SK-N-SH (cell line): ENCODE results near the gene ZNF579. TPM values are rescaled to one million over a fixed set of nuclear protein-coding genes. Genes with fewer than 3 reads are reported as not detected.

Experiments
- CTCF ChIA-PET: fragments of 300-600, 350-600 bp; formaldehyde crosslinking; extraction: SDS; loops from one replicate; lab custom pipeline; 2021; lab: Yijun Ruan, JAX
- POLR2A ChIA-PET: fragments of 350-600 bp; sonication (Branson Sonifier 250); formaldehyde crosslinking; extraction: SDS; loops from one replicate; lab custom pipeline; 2020; ENCODE audit warnings: antibody characterized with exemption, inconsistent platforms; lab: Yijun Ruan, JAX
- DNase-seq: peaks from one replicate; pipeline ENCODE4 v3.0.0; 2012
- H2AFZ ChIP-seq: fragments of 200-600 bp; sonication (generic); 2 replicates; pipeline ENCODE4 v1.8.1; 2016; ENCODE audit warnings: antibody characterized with exemption, mild to moderate bottlenecking, low read depth
- H3F3A ChIP-seq: fragments of 200-600 bp; sonication (generic); replicated peaks from 2 replicates; pipeline ENCODE3; 2016; ENCODE audit warnings: antibody characterized with exemption, mild to moderate bottlenecking; ENCODE audit not compliant: insufficient read depth
- H3K27ac ChIP-seq, 2 experiments: fragments of 200-500 bp in 1 of 2; fragments of 200-600 bp in 1 of 2; sonication (Bioruptor generic) in 1 of 2; sonication (generic), shearing (Covaris generic) in 1 of 2; 2 replicates each; pipeline versions ENCODE4 v1.5.1 to v1.6.1; 2014 to 2016; ENCODE audit warnings: low read depth in 2 of 2, inconsistent platforms in 1 of 2, low read length in 1 of 2, mild to moderate bottlenecking in 1 of 2, mixed read lengths in 1 of 2
- H3K27me3 ChIP-seq: fragments of 200-600 bp; sonication (generic), shearing (Covaris generic); 2 replicates; pipeline ENCODE4 v1.6.1; 2016; ENCODE audit warnings: mixed run types; ENCODE audit not compliant: insufficient read depth
- H3K36me3 ChIP-seq, 2 experiments: fragments of 200-500 bp in 1 of 2; fragments of 200-600 bp in 1 of 2; sonication (Bioruptor generic) in 1 of 2; sonication (generic) in 1 of 2; replicated peaks in 1 of 2; 2 replicates each; pipeline versions ENCODE3 to v1.5.1; 2014 to 2016; ENCODE audit warnings: low read length in 1 of 2, mild to moderate bottlenecking in 1 of 2; ENCODE audit not compliant: insufficient read depth in 2 of 2, control insufficient read depth in 1 of 2
- H3K4me1 ChIP-seq, 2 experiments: fragments of 200-500 bp in 1 of 2; fragments of 200-600 bp in 1 of 2; sonication (Bioruptor generic) in 1 of 2; sonication (generic), shearing (Covaris generic) in 1 of 2; 2 replicates each; pipeline versions ENCODE4 v1.5.1 to v1.6.1; 2014 to 2016; ENCODE audit warnings: low read depth in 1 of 2, low read length in 1 of 2, mixed run types in 1 of 2; ENCODE audit not compliant: insufficient read depth in 2 of 2, control insufficient read depth in 1 of 2
- H3K4me2 ChIP-seq: fragments of 200-600 bp; sonication (generic), shearing (Covaris generic); 2 replicates; pipeline ENCODE4 v1.6.1; 2017; ENCODE audit warnings: mixed run types
- H3K4me3 ChIP-seq, 2 experiments: fragments of 200-500 bp in 1 of 2; fragments of 200-600 bp in 1 of 2; sonication (Bioruptor generic) in 1 of 2; sonication (generic), shearing (Covaris generic) in 1 of 2; 2 replicates each; pipeline versions ENCODE4 v1.5.1 to v1.8.1; 2014 to 2016; ENCODE audit warnings: low read depth in 2 of 2, inconsistent platforms in 1 of 2, low read length in 1 of 2, mild to moderate bottlenecking in 1 of 2, mixed read lengths in 1 of 2, moderate library complexity in 1 of 2
- H3K79me2 ChIP-seq: fragments of 200-600 bp; sonication (generic); 2 replicates; pipeline ENCODE4 v1.8.1; 2017; ENCODE audit warnings: mild to moderate bottlenecking; ENCODE audit not compliant: insufficient read depth
- H3K9ac ChIP-seq: fragments of 200-600 bp; sonication (generic); 2 replicates; pipeline ENCODE4 v1.6.1; 2017; ENCODE audit warnings: mixed run types
- H3K9me2 ChIP-seq: fragments of 200-600 bp; sonication (generic); 2 replicates; pipeline ENCODE4 v1.6.1; 2017; ENCODE audit warnings: mixed run types
- H3K9me3 ChIP-seq: fragments of 200-600 bp; sonication (generic); 2 replicates; pipeline ENCODE4 v1.6.1; 2017; ENCODE audit warnings: mixed run types, mild to moderate bottlenecking, moderate library complexity
- H4K20me1 ChIP-seq: fragments of 200-600 bp; sonication (generic); 2 replicates; pipeline ENCODE4 v1.6.1; 2017; ENCODE audit warnings: mild to moderate bottlenecking, mixed run types; ENCODE audit not compliant: insufficient read depth
- ELF1 ChIP-seq: IDR thresholded peaks from 2 replicates; pipeline ENCODE4 v1.4.0; 2012
- FOXJ3 ChIP-seq: sonication (generic); formaldehyde crosslinking; IDR thresholded peaks from 2 replicates; pipeline ENCODE4 v1.5.1; 2020; ENCODE audit warnings: mild to moderate bottlenecking, missing genetic modification reagents
- JUND ChIP-seq: IDR thresholded peaks from 2 replicates; pipeline ENCODE4 v1.4.0; 2012
- MEF2A ChIP-seq: IDR thresholded peaks from 2 replicates; pipeline ENCODE4 v1.4.0; 2012; ENCODE audit warnings: low read depth, borderline replicate concordance
- MXI1 ChIP-seq: IDR thresholded peaks from 2 replicates; pipeline ENCODE4 v1.6.1; 2012; ENCODE audit warnings: mild to moderate bottlenecking, low read depth, low read length, improper control_type of control experiment
- NFIC ChIP-seq: IDR thresholded peaks from 2 replicates; pipeline ENCODE4 v1.4.0; 2012; ENCODE audit warnings: borderline replicate concordance
- NRF1 ChIP-seq: IDR thresholded peaks from 2 replicates; pipeline ENCODE4 v1.6.1; 2012; ENCODE audit warnings: low read depth, mild to moderate bottlenecking, low read length
- POLR2AphosphoS5 ChIP-seq: IDR thresholded peaks from 2 replicates; pipeline ENCODE4 v1.6.1; 2012; ENCODE audit warnings: low read depth, low read length
- RCOR1 ChIP-seq: fragments of 150-350 bp; IDR thresholded peaks from 2 replicates; pipeline ENCODE4 v1.6.1; 2017; ENCODE audit warnings: antibody characterized with exemption, low read length
- TEAD4 ChIP-seq: IDR thresholded peaks from 2 replicates; pipeline ENCODE4 v1.4.0; 2012; ENCODE audit warnings: mild to moderate bottlenecking, borderline replicate concordance; ENCODE audit not compliant: insufficient read depth
- YY1 ChIP-seq: IDR thresholded peaks from 2 replicates; pipeline ENCODE4 v1.4.0; 2012; ENCODE audit warnings: low read depth, mild to moderate bottlenecking
- WGBS: methylation state at CpG from one replicate; pipeline ENCODE4 v1.1.6; 2017; ENCODE audit warnings: low lambda C conversion rate; 5-methylcytosine and 5-hydroxymethylcytosine counted together
- polyA plus RNA-seq, 3 experiments: library from polyadenylated mRNA; depleted of rRNA; stranded (reverse); fragments of >200 nt; gene quantifications; 2 replicates each; pipeline ENCODE4 v1.2.3, GENCODE V29; 2012
- TF ChIP-seq, protein P1 (sequence below): fragments of 200-600 bp; sonication (generic); IDR thresholded peaks from 2 replicates; pipeline ENCODE4 v1.6.1; 2017; ENCODE audit warnings: antibody characterized with exemption, mild to moderate bottlenecking, moderate library complexity
- TF ChIP-seq, protein P2 (sequence below): fragments of 150-350 bp; IDR thresholded peaks from 2 replicates; pipeline ENCODE4 v1.6.1; 2017; ENCODE audit warnings: antibody characterized with exemption, low read length, low read depth, borderline replicate concordance
- TF ChIP-seq, protein P3 (sequence below): IDR thresholded peaks from 2 replicates; pipeline ENCODE4 v1.4.0; 2012; ENCODE audit warnings: low read depth, borderline replicate concordance
- TF ChIP-seq, protein P4 (sequence below): IDR thresholded peaks from 2 replicates; pipeline ENCODE4; 2012
- TF ChIP-seq, protein P5 (sequence below): fragments of 150-350 bp; IDR thresholded peaks from 2 replicates; pipeline ENCODE4 v1.6.1; 2016; ENCODE audit warnings: mild to moderate bottlenecking, low read depth, low read length

Gene ZNF579
- polyA plus RNA-seq, 1 of the 3 experiments (the other 2 are of a cell fraction) = 5.9 TPM

DNA sequence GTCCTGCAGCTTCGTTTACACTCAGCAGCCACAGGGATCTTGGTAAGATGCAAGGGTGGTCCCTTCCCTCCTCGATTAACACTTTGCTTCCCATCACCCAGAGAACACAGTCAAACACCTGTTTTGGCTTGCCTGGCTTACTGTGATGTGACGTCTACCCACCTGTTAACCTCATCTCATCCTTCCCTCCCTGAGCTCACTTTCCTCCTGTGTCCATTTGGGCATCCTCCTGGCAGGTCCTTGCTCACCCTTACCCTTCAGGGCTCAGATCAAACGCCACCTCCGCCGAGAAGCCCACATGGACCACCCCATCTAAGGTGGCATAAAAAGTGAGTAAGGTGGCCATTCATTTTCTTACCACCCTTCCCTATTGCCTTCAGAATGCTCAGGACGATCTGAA lies 9.5 kb upstream of the ZNF579 start:
- peaks cover 12% of the 10 kb centered on the region for H3F3A ChIP-seq
- POLR2A ChIA-PET = no interaction called here
- CTCF ChIA-PET = interaction anchor here (1.1 kb wide), 1 partner anchor 41 kb away, joined by 3 read pairs; no protein-coding TSS in a partner anchor
- H3K4me2 ChIP-seq = no peak overlapping the region
- no peaks in the 10 kb centered on the region for H3K9me2 ChIP-seq
- H3K36me3 ChIP-seq = peaks cover 7 to 15% of the 10 kb centered on the region in 2 experiments
- H3K27ac ChIP-seq = no peak overlapping the region
- TF ChIP-seq MXI1 (no peak), RCOR1 (no peak)
- H3K79me2 ChIP-seq = no peaks in the 10 kb centered on the region
- no peaks in the 10 kb centered on the region for H4K20me1 ChIP-seq
- H3K9ac ChIP-seq = no peak overlapping the region
- H3K4me1 ChIP-seq = peaks cover 13 to 15% of the 10 kb centered on the region in 2 experiments; a peak in 2 of 4 replicates
- H3K9me3 ChIP-seq = no peaks in the 10 kb centered on the region
- no peak overlapping the region for H2AFZ ChIP-seq
- H3K27me3 ChIP-seq = no peaks in the 10 kb centered on the region
- no peak overlapping the region for H3K4me3 ChIP-seq
- 70% methylated on average over 7 of the region's 7 CpGs for WGBS
- DNase-seq = no peak

DNA sequence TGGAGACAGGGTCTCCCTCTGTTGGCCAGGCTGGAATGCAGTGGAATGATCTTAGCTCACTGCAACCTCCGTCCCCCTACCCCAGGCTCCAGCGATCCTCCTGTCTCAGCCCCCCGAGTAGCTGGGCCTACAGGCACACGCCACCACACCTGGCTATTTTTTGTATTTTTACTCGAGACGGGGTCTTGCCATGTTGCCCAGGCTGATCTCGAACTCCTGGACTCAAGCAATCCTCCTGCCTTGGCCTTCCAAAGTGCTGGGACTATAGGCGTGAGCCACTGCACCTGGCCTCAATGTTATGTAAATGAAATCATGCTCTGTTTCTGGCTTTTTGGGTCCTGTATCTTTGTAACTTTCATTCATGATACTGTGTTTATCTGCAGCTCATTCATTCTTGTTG lies 8.1 kb upstream of the ZNF579 start:
- H3K36me3 ChIP-seq = peaks cover under 1 to 10% of the 10 kb centered on the region in 2 experiments
- TF ChIP-seq NFIC = no peak
- no peak for TF ChIP-seq ELF1
- no peak for TF ChIP-seq YY1
- TF ChIP-seq POLR2AphosphoS5 = no peak
- no peak for TF ChIP-seq MEF2A
- TF ChIP-seq, protein P1, sequence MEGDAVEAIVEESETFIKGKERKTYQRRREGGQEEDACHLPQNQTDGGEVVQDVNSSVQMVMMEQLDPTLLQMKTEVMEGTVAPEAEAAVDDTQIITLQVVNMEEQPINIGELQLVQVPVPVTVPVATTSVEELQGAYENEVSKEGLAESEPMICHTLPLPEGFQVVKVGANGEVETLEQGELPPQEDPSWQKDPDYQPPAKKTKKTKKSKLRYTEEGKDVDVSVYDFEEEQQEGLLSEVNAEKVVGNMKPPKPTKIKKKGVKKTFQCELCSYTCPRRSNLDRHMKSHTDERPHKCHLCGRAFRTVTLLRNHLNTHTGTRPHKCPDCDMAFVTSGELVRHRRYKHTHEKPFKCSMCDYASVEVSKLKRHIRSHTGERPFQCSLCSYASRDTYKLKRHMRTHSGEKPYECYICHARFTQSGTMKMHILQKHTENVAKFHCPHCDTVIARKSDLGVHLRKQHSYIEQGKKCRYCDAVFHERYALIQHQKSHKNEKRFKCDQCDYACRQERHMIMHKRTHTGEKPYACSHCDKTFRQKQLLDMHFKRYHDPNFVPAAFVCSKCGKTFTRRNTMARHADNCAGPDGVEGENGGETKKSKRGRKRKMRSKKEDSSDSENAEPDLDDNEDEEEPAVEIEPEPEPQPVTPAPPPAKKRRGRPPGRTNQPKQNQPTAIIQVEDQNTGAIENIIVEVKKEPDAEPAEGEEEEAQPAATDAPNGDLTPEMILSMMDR = no peak
- TF ChIP-seq, protein P2, sequence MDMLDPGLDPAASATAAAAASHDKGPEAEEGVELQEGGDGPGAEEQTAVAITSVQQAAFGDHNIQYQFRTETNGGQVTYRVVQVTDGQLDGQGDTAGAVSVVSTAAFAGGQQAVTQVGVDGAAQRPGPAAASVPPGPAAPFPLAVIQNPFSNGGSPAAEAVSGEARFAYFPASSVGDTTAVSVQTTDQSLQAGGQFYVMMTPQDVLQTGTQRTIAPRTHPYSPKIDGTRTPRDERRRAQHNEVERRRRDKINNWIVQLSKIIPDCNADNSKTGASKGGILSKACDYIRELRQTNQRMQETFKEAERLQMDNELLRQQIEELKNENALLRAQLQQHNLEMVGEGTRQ = no peak
- TF ChIP-seq NRF1 = no peak
- TF ChIP-seq TEAD4 = no peak
- TF ChIP-seq, protein P3, sequence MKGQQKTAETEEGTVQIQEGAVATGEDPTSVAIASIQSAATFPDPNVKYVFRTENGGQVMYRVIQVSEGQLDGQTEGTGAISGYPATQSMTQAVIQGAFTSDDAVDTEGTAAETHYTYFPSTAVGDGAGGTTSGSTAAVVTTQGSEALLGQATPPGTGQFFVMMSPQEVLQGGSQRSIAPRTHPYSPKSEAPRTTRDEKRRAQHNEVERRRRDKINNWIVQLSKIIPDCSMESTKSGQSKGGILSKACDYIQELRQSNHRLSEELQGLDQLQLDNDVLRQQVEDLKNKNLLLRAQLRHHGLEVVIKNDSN = no peak
- TF ChIP-seq, protein P4, sequence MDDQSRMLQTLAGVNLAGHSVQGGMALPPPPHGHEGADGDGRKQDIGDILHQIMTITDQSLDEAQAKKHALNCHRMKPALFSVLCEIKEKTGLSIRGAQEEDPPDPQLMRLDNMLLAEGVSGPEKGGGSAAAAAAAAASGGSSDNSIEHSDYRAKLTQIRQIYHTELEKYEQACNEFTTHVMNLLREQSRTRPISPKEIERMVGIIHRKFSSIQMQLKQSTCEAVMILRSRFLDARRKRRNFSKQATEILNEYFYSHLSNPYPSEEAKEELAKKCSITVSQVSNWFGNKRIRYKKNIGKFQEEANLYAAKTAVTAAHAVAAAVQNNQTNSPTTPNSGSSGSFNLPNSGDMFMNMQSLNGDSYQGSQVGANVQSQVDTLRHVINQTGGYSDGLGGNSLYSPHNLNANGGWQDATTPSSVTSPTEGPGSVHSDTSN = no peak
- TF ChIP-seq FOXJ3 (CRISPR knock-in tag) = no peak
- no peak for TF ChIP-seq JUND
- TF ChIP-seq, protein P5, sequence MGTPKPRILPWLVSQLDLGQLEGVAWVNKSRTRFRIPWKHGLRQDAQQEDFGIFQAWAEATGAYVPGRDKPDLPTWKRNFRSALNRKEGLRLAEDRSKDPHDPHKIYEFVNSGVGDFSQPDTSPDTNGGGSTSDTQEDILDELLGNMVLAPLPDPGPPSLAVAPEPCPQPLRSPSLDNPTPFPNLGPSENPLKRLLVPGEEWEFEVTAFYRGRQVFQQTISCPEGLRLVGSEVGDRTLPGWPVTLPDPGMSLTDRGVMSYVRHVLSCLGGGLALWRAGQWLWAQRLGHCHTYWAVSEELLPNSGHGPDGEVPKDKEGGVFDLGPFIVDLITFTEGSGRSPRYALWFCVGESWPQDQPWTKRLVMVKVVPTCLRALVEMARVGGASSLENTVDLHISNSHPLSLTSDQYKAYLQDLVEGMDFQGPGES = no peak
- no peaks in the 10 kb centered on the region for H3K9me3 ChIP-seq
- H4K20me1 ChIP-seq = no peaks in the 10 kb centered on the region
- no peak overlapping the region for H3K4me2 ChIP-seq
- no peak overlapping the region for H3K4me3 ChIP-seq
- H3K79me2 ChIP-seq = no peaks in the 10 kb centered on the region
- no peaks in the 10 kb centered on the region for H3K9me2 ChIP-seq
- H3K4me1 ChIP-seq = peaks cover 13 to 15% of the 10 kb centered on the region in 2 experiments; a peak in 2 of 4 replicates
- no peak overlapping the region for H2AFZ ChIP-seq
- no peak overlapping the region for H3K27ac ChIP-seq
- H3K9ac ChIP-seq = no peak overlapping the region
- H3F3A ChIP-seq = peaks cover 18% of the 10 kb centered on the region
- H3K27me3 ChIP-seq = no peaks in the 10 kb centered on the region
- WGBS = 91% methylated on average over 8 of the region's 8 CpGs
- ChIA-PET CTCF (interaction anchor here (2.0 kb wide), 1 partner anchor 10 kb away, joined by 7 read pairs; the partner anchor contains the start of genes FIZ1 and ZNF524), POLR2A (interaction anchor here (4.1 kb wide), 1 partner anchor 10 kb away, joined by 32 read pairs; the partner anchor contains the start of gene FIZ1)
- no peak for DNase-seq
